Measurements from ENCODE around the gene KRT85.

The KRT85 gene

DNA sequence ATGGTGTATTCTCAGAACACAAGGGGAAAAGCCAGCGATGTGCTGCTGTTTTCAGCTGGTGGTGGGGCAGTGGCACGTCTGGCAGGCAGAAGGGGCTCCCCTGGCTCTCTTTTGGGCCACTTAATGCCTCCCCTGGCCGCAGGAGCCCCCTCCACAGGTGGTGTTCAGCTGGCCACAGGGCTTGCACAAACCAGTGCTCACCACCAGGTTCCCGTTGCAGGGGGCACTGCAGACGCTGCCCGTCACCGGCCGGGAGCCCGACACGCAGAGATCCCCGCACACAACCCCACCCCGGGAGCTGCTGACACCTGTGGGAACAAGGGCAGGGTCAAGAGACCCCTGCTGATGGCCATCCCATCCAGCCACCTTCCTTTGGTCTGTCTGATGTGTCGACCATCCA lies 52.8 kb downstream of the KRT85 start:
- no peak for DNase-seq
- no peak overlapping the region for H3K27ac Mint-ChIP-seq
- no peaks in the 10 kb centered on the region for H3K9me3 Mint-ChIP-seq
- no peak for TF ChIP-seq CTCF (IDR thresholded peaks at IDR 0.05)
- H3K4me3 Mint-ChIP-seq: no peak overlapping the region
- H3K4me1 Mint-ChIP-seq: no peaks in the 10 kb centered on the region
- H3K27me3 Mint-ChIP-seq (ENCODE audit: low read depth, poor library complexity): peaks cover 24% of the 10 kb centered on the region
- H3K36me3 Mint-ChIP-seq (ENCODE audit: low read depth): no peaks in the 10 kb centered on the region

DNA sequence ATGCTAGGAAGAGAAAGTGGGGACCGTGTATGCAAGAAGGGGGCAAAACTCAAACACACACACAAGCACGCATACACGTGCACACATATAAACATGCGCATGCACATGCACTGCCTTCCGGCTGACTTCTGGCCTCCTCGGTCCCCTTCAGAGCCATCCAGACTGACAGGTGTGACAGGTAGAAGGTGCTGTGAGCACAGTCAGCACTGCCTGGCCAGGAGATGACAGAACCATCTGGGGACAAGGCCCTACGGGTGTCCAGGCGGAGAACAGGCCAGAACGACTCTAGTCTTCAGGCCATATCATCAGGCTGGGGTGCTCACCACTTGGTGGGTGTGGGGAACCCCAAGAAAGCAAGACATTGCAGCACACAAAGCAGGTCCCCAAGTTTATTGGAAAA lies 53.4 kb downstream of the KRT85 start:
- H3K9me3 Mint-ChIP-seq: no peaks in the 10 kb centered on the region
- H3K36me3 Mint-ChIP-seq (ENCODE audit: low read depth): no peaks in the 10 kb centered on the region
- peaks cover 30% of the 10 kb centered on the region for H3K27me3 Mint-ChIP-seq (ENCODE audit: low read depth, poor library complexity)
- H3K27ac Mint-ChIP-seq: no peak overlapping the region
- no peak for TF ChIP-seq CTCF (IDR thresholded peaks at IDR 0.05)
- H3K4me1 Mint-ChIP-seq: peaks cover 4% of the 10 kb centered on the region
- no peak for DNase-seq
- no peak overlapping the region for H3K4me3 Mint-ChIP-seq

- no peaks in the 10 kb centered on the region for H3K36me3 Mint-ChIP-seq (ENCODE audit: low read depth)
- no peak overlapping the region for H3K4me3 Mint-ChIP-seq
- TF ChIP-seq CTCF (IDR thresholded peaks at IDR 0.05): no peak
- no peaks in the 10 kb centered on the region for H3K9me3 Mint-ChIP-seq
- no peak for DNase-seq
- no peak overlapping the region for H3K27ac Mint-ChIP-seq
- peaks cover 35% of the 10 kb centered on the region for H3K27me3 Mint-ChIP-seq (ENCODE audit: low read depth, poor library complexity)
- H3K4me1 Mint-ChIP-seq: peaks cover 8% of the 10 kb centered on the region
Measured at GRCh38 chr12:52313461-52313860, 53.8 kb downstream of the KRT85 start.

DNA sequence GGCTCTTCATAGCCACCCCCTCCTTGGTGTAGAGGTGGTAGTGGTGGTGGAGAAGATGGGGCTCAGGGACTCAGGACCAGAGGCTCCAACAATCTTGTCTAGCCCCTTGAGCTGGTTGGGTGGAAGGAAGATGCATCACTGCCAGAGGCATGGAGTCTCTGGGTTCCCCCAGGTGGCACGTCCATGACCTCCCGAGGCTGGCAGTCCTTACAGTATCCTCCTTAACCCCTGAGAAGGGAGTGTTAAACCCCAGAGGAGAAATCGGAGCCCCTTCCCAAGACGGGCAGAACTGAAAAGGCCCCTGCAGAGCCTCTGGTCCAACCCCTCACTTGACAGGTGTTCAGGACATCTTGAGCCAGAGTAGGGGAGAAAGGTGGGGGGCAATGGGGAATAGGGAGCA lies 55.2 kb downstream of the KRT85 start:
- Mint-ChIP-seq H3K27ac (no peak overlapping the region), H3K36me3 (ENCODE audit: low read depth) (no peaks in the 10 kb centered on the region), H3K4me1 (peaks cover 13% of the 10 kb centered on the region), H3K4me3 (no peak overlapping the region), H3K9me3 (no peaks in the 10 kb centered on the region), H3K27me3 (ENCODE audit: low read depth, poor library complexity) (peaks cover 49% of the 10 kb centered on the region)
- no peak for TF ChIP-seq CTCF (IDR thresholded peaks at IDR 0.05)
- no peak for DNase-seq

DNA sequence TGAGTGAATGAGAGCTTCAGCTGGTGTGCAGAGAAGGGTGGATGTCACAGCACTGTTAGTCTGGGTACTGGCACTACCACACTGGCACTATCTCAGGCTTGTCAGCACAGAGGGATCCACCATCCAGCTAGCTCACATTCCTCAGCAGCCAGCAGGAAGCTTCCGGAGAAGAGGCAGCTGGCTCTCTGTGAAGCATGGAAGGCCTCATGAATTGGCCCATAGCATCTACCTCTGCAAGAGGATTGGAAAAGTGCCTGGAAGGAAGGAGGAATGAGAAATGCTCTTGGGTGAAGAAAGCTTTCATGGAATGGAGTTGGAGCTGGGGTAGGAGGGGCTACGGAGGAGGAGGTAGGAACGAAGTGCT lies 56.0 kb downstream of the KRT85 start:
- Mint-ChIP-seq H3K9me3 (no peaks in the 10 kb centered on the region), H3K27ac (no peak overlapping the region), H3K4me3 (no peak overlapping the region), H3K27me3 (ENCODE audit: low read depth, poor library complexity) (peaks cover 57% of the 10 kb centered on the region), H3K4me1 (peaks cover 13% of the 10 kb centered on the region), H3K36me3 (ENCODE audit: low read depth) (no peaks in the 10 kb centered on the region)
- TF ChIP-seq CTCF (IDR thresholded peaks at IDR 0.05): no peak
- no peak for DNase-seq

GRCh38 chr12:52310622-52311284 lies 56.5 kb downstream of the KRT85 start:
- no peak for TF ChIP-seq CTCF (IDR thresholded peaks at IDR 0.05)
- Mint-ChIP-seq H3K4me1 (peaks cover 13% of the 10 kb centered on the region), H3K4me3 (no peak overlapping the region), H3K9me3 (no peaks in the 10 kb centered on the region), H3K27me3 (ENCODE audit: low read depth, poor library complexity) (peaks cover 60% of the 10 kb centered on the region), H3K27ac (no peak overlapping the region), H3K36me3 (ENCODE audit: low read depth) (no peaks in the 10 kb centered on the region)
- DNase-seq: no peak
